DMS53 treated with DMSO at 0.1 percent for 48 hours (cell line): Measurements from ENCODE around the gene ECHS1.
"Not testable (repeated sequence)": the region's sequence is repeated elsewhere in the genome, so short reads cannot be mapped to it uniquely, and the experiment has no call there.

ENCODE experiments used
- DNase-seq: peaks from one replicate; lab custom pipeline; 2025; ENCODE audit not compliant: unreplicated experiment; lab: John Stamatoyannopoulos, UW

Gene ECHS1

GRCh38 chr10:133326223-133326551 lies 47.0 kb downstream of the ECHS1 start:
- no peak for DNase-seq

GRCh38 chr10:133325440-133326222 lies 47.5 kb downstream of the ECHS1 start:
- DNase-seq, result peak; percentile 14

- DNase-seq, result no peak
Observed at GRCh38 chr10:133324857-133325260, 48.3 kb downstream of the ECHS1 start.

- DNase-seq, result peak; percentile 61
Observed at GRCh38 chr10:133324198-133324792, 48.9 kb downstream of the ECHS1 start.

GRCh38 chr10:133322064-133322709 lies 51.0 kb downstream of the ECHS1 start:
- not testable (repeated sequence) for DNase-seq

GRCh38 chr10:133320852-133321422 lies 52.2 kb downstream of the ECHS1 start:
- not testable (repeated sequence) for DNase-seq

GRCh38 chr10:133318494-133319127 lies 54.5 kb downstream of the ECHS1 start:
- DNase-seq, result peak; percentile 40

- no peak for DNase-seq
Observed at GRCh38 chr10:133316732-133317131, 56.4 kb downstream of the ECHS1 start.

GRCh38 chr10:133316266-133316665 lies 56.9 kb downstream of the ECHS1 start:
- no peak for DNase-seq

- DNase-seq, result no peak
Observed at GRCh38 chr10:133315847-133316246, 57.3 kb downstream of the ECHS1 start.

- DNase-seq, result no peak
Observed at GRCh38 chr10:133314911-133315310, 58.2 kb downstream of the ECHS1 start.

- DNase-seq, result no peak
Observed at GRCh38 chr10:133313192-133313591, 60.0 kb downstream of the ECHS1 start.

GRCh38 chr10:133312769-133313145 lies 60.4 kb downstream of the ECHS1 start:
- DNase-seq, result no peak
